HG02885 (cell line): ENCODE data around the gene ADPRS.

Experiments
- ATAC-seq: cut with Tn5 transposase; IDR thresholded peaks from one replicate; pipeline ENCODE4 v1.9.1; 2021; ENCODE audit warnings: mild to moderate bottlenecking; ENCODE audit not compliant: unreplicated experiment, poor library complexity

ADPRS gene

DNA sequence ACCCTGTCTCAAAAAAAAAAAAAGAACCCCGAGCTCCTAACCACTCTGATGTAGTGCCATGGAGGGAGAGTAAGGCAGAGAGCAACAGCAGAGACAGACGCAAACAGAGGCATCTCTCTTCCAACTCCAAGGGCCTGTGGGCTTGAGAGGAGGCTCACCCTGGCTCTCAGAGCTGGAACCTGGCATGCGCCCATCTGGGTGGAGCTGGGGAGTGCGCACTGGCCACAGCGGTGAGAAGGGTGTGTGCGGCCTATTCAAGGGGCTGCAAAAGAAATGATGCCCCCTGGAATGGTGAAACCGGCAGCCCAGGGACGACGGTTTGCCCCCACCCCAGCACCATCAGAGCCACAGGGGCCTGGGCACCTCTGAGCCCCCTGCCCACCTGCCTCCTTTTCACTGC, 18.7 kb downstream of the ADPRS start:
- ATAC-seq, result no peak

DNA sequence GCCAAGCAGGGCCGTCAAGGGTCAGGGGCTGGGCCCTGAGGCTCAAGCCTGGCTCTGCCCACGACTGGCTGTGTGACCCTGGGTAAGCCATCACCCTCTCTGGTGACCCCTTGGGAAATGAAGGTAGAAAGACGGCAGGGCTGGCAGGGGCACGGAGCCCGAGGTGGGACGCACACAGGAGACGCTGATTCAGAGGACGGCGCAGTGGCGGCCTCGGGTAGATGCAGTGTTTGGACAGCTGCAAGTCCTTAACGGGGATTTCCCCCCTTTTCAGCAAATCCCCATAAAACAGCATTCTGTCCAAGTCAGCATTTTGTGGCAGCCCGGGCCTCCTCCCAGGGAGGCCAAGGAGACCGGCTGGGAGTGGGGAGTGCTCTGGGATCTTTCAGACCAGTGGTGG, 19.6 kb downstream of the ADPRS start:
- no peak for ATAC-seq

DNA sequence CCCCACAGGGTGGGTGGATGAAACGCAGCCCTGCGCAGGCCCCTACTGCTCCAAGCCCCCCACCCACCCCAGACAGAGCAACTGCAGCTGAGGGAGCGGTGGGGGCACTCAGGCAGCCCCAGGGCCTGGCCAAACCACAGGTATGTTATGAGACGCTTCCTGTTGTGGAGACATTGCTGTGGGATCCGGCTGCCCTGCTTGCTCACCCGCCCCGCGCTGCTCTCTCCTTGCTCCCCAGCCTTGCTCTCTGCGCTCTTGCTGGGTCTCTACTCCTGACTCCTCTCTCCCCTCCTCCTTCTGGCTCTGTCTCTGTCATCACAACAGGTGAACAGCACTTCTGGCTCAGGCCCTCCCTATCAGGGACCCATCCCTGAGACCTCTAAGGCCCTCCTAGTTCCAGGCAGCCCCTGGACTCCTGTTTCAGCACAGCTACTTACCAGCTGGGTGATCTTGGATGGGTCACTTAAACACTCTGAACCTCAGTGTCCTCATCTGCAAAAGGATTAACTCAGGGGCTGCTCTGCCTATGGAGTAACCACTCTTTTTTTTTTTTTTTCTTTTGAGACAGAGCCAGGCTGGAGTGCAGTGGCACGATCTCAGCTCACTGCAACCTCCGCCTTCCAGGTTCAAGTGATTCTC, 20.5 kb downstream of the ADPRS start:
- no peak for ATAC-seq

DNA sequence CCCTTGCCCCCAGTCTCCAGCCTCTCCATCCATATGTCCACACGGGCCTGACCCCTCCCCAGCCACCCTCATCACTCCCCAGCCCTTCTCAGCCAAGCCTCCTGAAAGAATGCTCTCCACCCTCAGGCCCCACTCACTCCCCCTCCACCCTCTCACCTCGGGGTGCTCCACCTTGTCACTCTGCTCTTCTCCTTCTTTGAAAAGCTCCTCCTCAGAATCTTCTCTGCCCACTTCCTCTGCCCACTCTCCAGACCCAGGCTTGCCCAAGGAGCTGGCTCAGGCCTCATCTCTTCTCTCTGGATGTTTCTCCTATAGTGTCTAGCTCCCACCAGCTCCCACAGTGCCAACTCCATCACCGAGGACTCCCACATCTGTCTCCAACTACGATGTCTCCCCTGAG, 22.5 kb downstream of the ADPRS start:
- ATAC-seq, result no peak

DNA sequence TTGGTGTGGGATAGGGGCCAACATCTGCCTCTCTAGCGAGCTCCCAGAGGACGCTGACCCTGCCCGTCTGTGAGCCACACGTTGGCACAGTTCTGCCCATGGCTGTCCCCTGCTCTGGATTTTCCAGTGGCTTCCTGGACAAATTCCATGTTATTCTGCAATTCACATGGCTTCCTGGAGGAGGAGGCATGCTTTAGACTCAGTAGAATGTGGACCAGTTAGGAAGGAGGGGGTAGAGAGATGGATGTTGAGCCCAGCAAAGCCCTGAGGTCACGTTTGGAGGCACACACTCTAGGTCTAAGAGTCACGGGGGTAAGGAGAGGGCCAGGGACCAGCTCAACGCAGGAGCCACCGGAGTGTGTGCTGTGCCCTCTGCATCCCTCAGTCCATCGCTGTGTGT, 24.1 kb downstream of the ADPRS start:
- ATAC-seq, result no peak

DNA sequence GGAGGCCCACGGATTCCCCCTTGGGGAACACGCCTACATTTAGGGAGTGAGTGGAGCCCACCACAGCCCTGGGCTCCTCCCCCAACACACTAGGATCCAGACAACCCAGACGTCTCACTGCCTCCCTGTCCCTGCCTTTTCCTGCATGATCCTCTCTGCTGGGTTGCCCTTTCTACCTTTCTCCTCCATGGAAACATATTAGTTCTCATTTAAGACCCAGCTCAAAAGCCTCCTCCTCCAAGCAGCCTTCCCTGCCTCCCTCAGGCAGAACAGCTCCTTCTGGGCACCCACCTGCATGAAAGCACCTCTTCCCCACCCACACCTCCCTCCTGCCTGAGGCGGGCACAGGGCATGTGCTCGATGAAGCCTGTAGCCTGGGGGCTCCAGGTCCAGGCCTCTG, 25.7 kb downstream of the ADPRS start:
- no peak for ATAC-seq

DNA sequence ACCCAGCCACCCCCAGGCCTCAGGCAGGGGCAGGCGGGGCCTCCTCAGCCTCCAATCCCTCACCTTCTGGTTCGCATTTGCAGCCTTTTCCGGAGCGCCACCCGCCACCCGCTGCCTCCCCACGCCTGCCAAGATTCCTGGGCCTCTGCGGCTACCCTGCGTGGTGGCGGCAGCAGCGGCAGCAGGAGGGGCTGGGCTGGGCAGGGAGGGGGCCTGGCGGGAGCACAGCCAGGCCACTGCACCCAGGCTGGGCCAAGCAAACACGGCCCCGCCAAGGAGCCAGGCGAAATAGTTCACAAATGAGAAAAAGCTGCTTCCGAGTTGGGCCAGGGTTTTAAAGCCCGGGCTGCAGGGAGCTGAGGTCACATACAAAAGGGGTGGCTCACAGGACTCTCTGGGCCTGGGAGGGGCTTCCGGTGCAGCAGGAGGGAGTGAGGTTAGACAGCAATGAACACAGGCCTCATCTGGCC, 26.5 kb downstream of the ADPRS start:
- no peak for ATAC-seq

DNA sequence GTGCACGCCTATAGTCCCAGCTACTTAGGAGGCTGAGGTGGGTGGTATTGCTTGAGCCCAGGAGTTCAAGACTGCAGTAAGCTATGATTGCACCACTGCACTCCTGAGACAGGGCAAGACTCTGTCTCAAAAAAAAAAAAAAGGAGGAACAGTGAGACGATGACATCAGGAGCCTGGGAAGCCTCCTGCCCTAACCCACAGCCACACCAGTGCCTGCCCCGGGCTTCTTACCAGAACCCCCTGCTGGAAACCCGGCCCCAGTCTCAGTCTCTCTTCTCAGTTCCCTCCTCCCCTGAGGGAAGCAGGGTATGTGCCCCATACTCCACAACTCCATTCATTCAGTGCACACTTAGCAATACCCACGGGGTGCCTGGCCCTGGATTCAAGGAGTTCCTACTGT, 27.2 kb downstream of the ADPRS start:
- ATAC-seq, result no peak

DNA sequence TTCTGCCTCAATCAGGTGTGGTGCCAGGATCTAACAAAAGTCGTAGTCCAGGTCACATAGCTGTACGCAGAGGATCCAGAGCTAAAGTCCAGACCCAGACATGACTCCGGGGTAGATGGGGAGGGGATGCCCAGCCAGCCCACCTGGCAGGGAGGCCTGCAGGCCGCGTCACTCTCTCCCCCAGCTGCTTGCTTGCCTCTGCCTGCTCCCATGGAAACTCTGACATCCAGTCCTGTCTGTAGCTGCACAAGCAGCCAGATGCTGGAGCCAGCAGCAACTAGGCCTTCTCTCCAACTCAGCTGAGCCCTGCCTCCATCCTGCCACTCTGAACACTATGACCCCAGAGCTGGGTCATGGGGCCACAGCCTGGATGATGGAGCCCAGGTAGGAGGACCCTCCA, 28.2 kb downstream of the ADPRS start:
- ATAC-seq, result no peak

DNA sequence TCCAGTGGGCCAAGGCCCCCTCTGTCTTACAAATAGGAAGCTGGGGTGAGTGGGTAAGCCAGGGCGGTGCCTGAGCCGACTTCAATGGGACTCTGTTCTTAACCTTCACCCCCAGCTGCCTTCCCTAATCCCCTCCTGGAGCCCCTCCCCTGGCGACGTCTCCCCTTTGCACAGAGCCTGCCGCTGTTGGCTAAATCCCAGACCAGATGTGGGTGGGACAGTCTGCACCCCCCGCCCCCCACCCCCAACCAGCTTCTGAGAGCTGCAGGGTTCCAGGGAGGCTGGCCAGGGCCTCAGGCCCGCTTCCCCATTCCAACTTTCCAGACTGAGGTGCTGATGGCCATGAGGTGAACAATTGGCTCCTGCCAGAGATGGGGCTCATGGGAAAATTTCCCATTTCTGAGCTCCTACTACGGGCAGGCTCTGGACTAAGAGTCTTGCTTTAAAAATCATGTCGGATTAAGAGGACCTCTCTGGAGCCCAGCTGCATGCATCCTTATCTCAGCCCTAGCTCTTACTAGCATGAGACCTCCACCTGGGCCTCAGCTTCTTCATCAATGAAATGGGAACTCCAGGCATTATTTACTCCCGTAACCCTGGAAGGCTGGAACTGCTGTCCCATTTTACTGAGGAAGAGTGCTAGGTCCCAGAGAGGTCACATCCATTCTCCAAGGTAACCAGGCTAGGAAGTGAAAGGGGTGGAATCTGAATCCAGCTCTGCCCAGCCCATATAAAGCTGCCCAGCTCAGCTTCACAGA, 29.9 kb downstream of the ADPRS start:
- no peak for ATAC-seq

DNA sequence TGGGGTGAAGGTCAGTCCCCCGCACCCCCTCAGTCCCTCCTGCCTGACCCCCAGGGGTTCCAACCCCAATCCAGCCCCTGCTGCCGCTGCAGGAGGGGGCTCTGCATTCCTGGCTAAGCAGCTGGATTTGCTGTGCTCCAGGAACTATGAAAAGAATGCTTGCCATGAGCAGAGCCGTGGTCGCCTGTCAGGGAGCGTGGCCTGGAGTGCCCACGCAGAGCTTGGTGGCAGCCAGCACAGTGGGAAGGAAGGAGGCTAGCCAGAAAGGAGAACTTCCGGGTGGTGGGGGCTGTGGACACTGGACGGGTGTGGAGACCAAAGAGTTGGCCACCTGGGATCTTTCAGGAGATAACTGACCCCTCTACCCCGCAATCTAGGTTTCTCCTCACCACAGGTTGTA, 30.8 kb downstream of the ADPRS start:
- ATAC-seq, result no peak

DNA sequence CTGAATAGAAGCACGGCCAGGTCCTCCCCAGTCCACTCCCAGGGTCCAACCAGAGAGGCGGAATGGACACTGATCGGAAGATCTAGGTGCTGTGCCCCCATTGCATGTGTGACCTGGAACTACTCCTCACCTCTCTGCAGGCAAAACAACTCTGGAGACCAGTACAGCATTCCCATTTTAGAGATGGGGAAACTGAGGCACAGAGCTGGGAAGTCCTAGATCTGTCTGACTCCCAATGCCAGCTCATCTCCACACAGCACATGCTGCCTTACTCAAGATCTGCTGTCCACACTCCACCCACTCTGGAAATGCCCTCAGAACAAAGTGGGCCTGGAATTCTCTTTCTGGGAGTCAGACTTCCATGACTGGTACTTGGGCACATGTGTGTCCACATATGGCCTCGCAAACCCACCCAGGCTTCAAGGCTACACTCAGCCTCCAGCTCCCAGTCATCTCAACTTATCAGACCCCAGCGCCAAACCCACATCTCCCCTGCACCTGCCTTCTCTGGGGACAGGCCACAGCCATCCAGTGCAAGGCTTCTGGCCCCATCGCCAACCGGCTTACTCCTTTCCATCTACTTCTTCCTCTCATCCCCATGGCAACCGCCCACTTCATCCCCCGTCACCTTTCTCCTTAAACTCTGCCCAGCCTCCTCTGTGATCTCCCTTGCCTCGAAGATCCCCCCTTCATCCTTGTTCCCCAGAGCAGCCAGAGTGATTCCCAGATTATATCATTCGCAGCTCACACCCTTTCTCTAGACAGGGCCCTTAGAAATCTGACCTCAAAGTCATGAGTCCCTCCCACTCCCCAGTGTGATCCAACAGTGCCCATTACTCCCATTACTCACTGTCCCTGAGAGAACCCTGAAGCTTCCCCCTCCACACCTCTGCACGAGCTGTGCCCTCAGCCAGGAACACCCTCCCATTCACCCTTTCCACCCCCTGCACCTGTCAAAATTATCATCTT, 33.7 kb downstream of the ADPRS start:
- no peak for ATAC-seq

DNA sequence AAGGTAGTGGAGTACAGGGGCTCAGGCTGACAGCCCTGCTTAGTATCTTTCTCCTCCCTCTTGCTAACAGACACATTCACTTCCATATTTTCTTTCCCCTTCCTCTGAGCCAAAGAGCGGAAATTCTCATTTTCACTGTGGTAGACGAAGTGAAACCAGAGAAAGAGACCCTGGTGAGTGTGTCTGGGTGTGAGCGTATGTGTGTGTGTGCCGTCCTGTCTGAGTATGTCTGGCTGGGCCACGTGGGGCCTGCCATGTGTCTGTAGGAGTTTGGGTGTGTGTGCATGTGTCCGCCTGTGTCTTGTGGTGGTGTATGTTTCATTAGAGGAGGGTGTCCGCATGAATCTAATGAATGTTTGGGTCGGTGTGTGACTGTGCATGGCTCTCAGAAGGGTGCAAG, 34.7 kb downstream of the ADPRS start:
- peak; percentile 46 for ATAC-seq

DNA sequence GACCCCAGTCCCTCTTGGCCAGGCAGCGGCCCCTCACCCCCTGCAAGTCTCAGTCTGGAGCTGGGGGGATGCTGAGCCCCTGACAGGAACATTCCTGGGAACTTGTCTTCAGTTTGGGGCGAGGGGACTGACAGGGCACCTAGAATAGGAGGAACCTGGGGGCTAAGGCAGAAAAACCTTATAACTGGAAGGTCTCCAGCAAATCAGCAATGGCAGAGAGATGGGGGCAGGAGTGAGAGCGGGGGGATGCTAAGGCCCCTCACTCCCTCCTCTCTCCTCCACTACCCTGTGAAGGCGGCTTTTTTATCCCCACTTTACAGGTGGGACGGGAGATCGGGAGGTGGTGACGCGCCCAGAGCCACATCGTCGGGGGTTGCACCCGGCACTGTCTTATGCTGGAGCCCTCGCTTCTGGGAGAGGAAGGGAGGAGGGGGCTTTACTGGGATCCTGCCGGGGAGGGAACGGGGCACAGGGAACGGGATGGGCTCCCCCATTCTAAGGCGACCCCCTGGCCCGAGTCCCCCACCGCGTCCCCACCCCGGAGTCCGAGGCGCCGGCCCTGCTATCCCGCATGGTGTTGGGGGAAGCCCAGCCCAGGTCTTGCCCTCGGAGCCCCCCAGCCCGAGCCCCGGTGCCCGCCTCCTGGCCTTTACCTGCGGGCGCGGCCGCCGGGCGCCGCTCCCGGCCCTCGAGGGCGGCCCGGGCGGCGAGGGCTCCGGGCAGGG, 35.9 kb downstream of the ADPRS start:
- ATAC-seq, result no peak

DNA sequence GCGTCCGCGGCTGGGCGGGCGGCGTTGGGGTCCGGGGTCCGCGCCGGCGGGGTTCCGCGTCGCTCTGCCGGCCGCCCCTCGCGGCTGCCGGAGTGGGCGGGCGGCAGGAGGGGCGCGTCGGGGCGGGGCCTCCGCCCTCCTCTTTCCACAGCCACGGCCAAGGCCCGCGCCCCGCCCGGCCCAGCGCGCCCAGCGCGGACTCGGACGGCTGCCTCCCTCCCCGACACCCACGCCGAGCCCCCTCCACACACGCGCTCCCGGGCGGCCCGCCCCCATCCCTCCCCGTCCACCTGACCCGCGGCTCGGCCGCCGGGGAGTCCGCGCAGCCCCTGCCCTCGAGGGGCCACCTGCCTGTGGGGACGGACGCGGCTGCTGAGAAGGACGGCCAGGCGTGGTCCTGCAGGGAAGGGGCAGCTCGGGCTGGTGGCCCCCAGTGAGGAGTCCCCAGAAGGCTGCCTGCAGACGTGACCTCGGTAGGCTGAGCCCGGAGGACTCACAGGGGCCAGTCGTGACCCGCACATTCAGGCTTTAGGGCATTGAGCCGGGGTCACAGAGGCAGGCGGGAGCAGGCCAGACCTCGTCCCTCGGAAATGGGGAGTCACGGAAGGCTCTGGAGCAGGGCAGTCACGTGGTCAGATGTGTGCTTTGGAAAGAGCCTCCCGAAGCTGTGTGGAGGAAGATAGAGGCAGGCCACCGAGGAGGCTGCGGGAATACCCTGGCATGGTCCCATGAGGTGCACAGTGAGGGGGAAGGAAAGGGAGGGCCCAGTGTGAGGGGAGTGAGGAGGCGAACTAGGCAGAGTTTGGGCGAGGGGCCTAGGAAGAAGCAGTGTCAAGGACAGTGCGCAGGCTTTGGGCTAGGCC, 36.7 kb downstream of the ADPRS start, which contains the start of gene COL8A2:
COL8A2 (minus strand) TSS at position 94 of the 863 bp plus-strand sequence. CDS start 24,980 bp downstream, outside the sequence.
- ATAC-seq, result no peak

DNA sequence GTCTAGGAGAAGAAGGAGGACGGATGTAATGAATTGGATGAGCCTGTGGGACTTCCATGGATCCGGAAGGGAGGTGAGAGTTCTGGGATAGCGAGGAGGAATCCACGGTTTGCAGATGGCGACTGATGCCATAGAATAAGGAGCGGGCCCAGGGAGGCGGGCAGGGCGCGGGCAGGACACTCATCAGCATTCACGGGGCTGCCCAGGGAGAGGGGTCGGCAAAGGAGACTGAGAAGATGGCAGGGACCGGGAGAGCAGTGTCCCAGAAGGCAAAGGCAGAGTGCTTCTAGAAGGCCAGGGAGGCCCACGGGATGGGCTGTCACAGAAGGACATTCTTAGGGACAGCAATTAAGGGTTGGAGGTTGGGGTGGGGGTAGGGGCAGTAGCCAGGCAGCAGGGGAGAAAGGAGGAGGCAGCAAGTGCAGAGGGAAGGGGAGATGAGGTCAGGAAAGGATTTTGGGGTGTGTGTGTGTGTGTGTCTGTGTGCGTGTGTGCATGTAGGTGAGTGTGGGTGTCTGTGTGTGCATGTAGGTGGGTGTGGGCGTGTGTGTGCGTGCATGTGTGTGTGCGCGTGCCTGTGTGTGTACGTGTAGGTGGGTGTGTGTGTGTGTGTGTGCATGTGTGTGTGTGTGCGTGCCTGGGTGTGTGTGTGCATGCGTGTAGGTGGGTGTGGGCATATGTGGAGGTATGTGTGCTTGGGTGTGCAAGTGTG, 37.5 kb downstream of the ADPRS start:
- no peak for ATAC-seq

DNA sequence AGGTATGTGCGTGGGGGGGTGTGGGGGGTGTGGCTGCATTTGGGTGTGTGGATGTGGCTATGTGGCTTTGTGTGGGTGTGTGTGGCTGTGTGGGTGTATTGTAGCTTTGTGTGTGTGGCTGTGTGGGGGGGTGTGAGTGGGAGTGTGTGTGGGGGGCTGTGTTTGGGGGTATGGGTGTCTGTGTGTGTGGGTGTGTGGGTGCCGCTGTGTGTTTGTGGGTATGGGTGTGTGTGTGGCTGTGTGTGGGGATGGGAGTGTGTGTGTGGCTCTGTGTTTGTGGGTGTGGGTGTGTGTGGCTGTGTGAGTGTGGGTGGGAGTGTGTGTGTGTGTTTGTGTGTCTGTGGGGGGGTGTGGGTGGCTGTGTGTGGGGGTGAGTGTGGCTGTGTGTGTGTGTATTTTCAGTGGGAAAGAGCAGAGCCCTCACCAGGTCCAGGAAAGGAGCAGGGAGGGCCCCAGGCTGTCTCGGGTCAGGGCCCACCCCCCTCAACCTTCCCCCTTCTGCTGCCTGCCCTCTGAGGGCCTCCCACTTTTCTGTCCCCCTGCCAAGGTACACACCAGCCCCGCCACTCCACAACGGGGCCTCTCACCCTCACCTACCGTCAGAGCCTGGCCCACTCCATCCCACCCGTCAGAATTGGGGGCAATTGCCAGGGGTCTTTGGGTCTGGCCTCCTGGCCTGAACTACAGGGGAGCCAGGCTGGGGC, 38.3 kb downstream of the ADPRS start:
- ATAC-seq, result no peak
